Measurements from ENCODE around the gene UIMC1.

GRCh38 chr5:177044641-177045040 is 38.1 kb upstream of the UIMC1 start:
- TF ChIP-seq ZNF3 (CRISPR knock-in tag; IDR thresholded peaks at IDR 0.05) (no peak), MAFF (IDR thresholded peaks at IDR 0.05; ENCODE audit: low read depth, low read length) (no peak), ATRX (CRISPR knock-in tag; IDR thresholded peaks at IDR 0.05; ENCODE audit: borderline replicate concordance) (no peak), POLR2AphosphoS5 (IDR thresholded peaks at IDR 0.05; ENCODE audit: low read depth, low read length) (no peak), EZH2 (conservative IDR thresholded peaks at IDR 0.05; ENCODE audit: low read depth, low read length) (no peak), GTF2F1 (IDR thresholded peaks at IDR 0.05; ENCODE audit: low read length) (no peak), NR2F6 (IDR thresholded peaks at IDR 0.05) (no peak), NR2F6 (CRISPR knock-in tag; IDR thresholded peaks at IDR 0.05) (no peak), ZBTB49 (CRISPR knock-in tag; IDR thresholded peaks at IDR 0.05; ENCODE audit: borderline replicate concordance) (no peak), KAT2B (IDR thresholded peaks at IDR 0.05; ENCODE audit: borderline replicate concordance, low read depth, low read length) (no peak)
